Choroid plexus epithelial cell (primary cell): Measurements from ENCODE around the gene CTAG2.

Source experiments
- DNase-seq: peaks from one replicate; pipeline ENCODE4 v3.0.0-alpha.2; 2010; ENCODE audit warnings: low read depth
- H3K4me3 ChIP-seq: 2 replicates; pipeline ENCODE4 v1.5.1; 2011; ENCODE audit warnings: low read depth, mild to moderate bottlenecking, control low read depth, low read length, moderate library complexity
- CTCF ChIP-seq: conservative IDR thresholded peaks from 2 replicates; pipeline ENCODE4 v1.5.1; 2011; ENCODE audit warnings: low read depth, mild to moderate bottlenecking, control low read depth, inconsistent platforms, low read length, moderate library complexity

Gene CTAG2

GRCh38 chrX:154602766-154603437 is 50.5 kb downstream of the CTAG2 start:
- no peak for TF ChIP-seq CTCF
- H3K4me3 ChIP-seq = no peak overlapping the region
- DNase-seq = no peak

GRCh38 chrX:154602226-154602625 is 51.2 kb downstream of the CTAG2 start:
- no peak for TF ChIP-seq CTCF
- no peak overlapping the region for H3K4me3 ChIP-seq
- no peak for DNase-seq
